ENCODE data around the gene DENND5A. TPM values are rescaled to one million over a fixed set of nuclear protein-coding genes. Genes with fewer than 3 reads are reported as not detected.

The DENND5A gene
- total RNA-seq, 4 donors from 2014 or later: 103 to 135 (median 108) TPM

GRCh38 chr11:9274499-9275258 is 9.5 kb upstream of the DENND5A start:
- peaks cover 10 to 11% (median 10%) of the 10 kb centered on the region in 4 donors for H3K4me1 ChIP-seq
- 69% methylated on average over 8 of the region's 8 CpGs for WGBS

GRCh38 chr11:9273376-9274336 is 8.5 kb upstream of the DENND5A start:
- Histone ChIP-seq H3K4me1 (peaks cover 10 to 11% (median 10%) of the 10 kb centered on the region in 4 donors), H3K27ac (replicated peaks in 1 of 4) (no peak overlapping the region), H3K9me3 (no peaks in the 10 kb centered on the region), H3K27me3 (no peaks in the 10 kb centered on the region), H3K4me3 (no peak overlapping the region), H3K36me3 (peaks cover 0 to 8% (median 2%) of the 10 kb centered on the region in 4 donors)
- 86% methylated on average over 15 of the region's 15 CpGs for WGBS
- intact Hi-C loops (cut with DNase I): no loop called here
- no peak for TF ChIP-seq CTCF (IDR thresholded peaks at IDR 0.05)
- TF ChIP-seq POLR2A (IDR thresholded peaks at IDR 0.05; ENCODE audit: low read depth): no peak
- TF ChIP-seq POLR2AphosphoS5 (IDR thresholded peaks at IDR 0.05): no peak
- no peak for TF ChIP-seq EP300 (IDR thresholded peaks at IDR 0.05)
- no peak for DNase-seq (ENCODE audit: extremely low spot score)

More at GRCh38 chr11:9274499-9275258, 9.5 kb upstream of the DENND5A start:
- intact Hi-C loops (cut with DNase I): no loop called here
- no peaks in the 10 kb centered on the region for H3K27me3 ChIP-seq
- H3K36me3 ChIP-seq: peaks cover 0 to 8% (median 2%) of the 10 kb centered on the region in 4 donors
- no peak overlapping the region for H3K27ac ChIP-seq (replicated peaks in 1 of 4)
- no peaks in the 10 kb centered on the region for H3K9me3 ChIP-seq
- H3K4me3 ChIP-seq: no peak overlapping the region
- no peak for TF ChIP-seq EP300 (IDR thresholded peaks at IDR 0.05)
- TF ChIP-seq POLR2AphosphoS5 (IDR thresholded peaks at IDR 0.05): no peak
- TF ChIP-seq CTCF (IDR thresholded peaks at IDR 0.05): no peak
- no peak for TF ChIP-seq POLR2A (IDR thresholded peaks at IDR 0.05; ENCODE audit: low read depth)
- no peak for DNase-seq (ENCODE audit: extremely low spot score)

- Histone ChIP-seq H3K9me3 (no peaks in the 10 kb centered on the region), H3K4me1 (peaks cover 8 to 10% (median 9%) of the 10 kb centered on the region in 4 donors), H3K4me3 (no peak overlapping the region), H3K27me3 (no peaks in the 10 kb centered on the region), H3K36me3 (no peaks in the 10 kb centered on the region), H3K27ac (replicated peaks in 1 of 4) (no peak overlapping the region)
- 100% methylated on average over 2 of the region's 2 CpGs for WGBS
- TF ChIP-seq POLR2AphosphoS5 (IDR thresholded peaks at IDR 0.05) (no peak), CTCF (IDR thresholded peaks at IDR 0.05) (no peak), POLR2A (IDR thresholded peaks at IDR 0.05; ENCODE audit: low read depth) (no peak), EP300 (IDR thresholded peaks at IDR 0.05) (no peak)
- no peak for DNase-seq (ENCODE audit: extremely low spot score)
- intact Hi-C loops (cut with DNase I): loop anchor here (5.0 to 10.0 kb wide), 3 partner anchors 43 to 115 kb away; partner anchors contain the start of genes IPO7 and TMEM41B
Measured at GRCh38 chr11:9269492-9270013, 4.4 kb upstream of the DENND5A start.

GRCh38 chr11:9267680-9268079 is 2.5 kb upstream of the DENND5A start:
- intact Hi-C loops (cut with DNase I): loop anchor here (5.0 to 10.0 kb wide), 3 partner anchors 45 to 117 kb away; partner anchors contain the start of genes IPO7 and TMEM41B
- 88% methylated on average over 4 of the region's 4 CpGs for WGBS
- no peaks in the 10 kb centered on the region for H3K9me3 ChIP-seq
- H3K27ac ChIP-seq (replicated peaks in 1 of 4): no peak overlapping the region
- H3K4me3 ChIP-seq: no peak overlapping the region
- no peaks in the 10 kb centered on the region for H3K27me3 ChIP-seq
- no peak for DNase-seq (ENCODE audit: extremely low spot score)
- no peaks in the 10 kb centered on the region for H3K36me3 ChIP-seq
- TF ChIP-seq EP300 (IDR thresholded peaks at IDR 0.05): no peak
- TF ChIP-seq POLR2A (IDR thresholded peaks at IDR 0.05; ENCODE audit: low read depth): no peak
- TF ChIP-seq POLR2AphosphoS5 (IDR thresholded peaks at IDR 0.05): no peak
- TF ChIP-seq CTCF (IDR thresholded peaks at IDR 0.05): no peak
- H3K4me1 ChIP-seq: peaks cover 13 to 16% (median 14%) of the 10 kb centered on the region in 4 donors

Measured in esophagus muscularis mucosa (tissue), 4 donors.